Pancreas (tissue), 10 donors: ENCODE data around the gene CDC42BPB. TPM values are rescaled to one million over a fixed set of nuclear protein-coding genes. Genes with fewer than 3 reads are reported as not detected.

Experiments
- ATAC-seq, 4 donors: fragments of 200-7000 bp; cut with Tn5 transposase; one replicate each; pipeline versions ENCODE4 v1.8.0 to v1.9.1; 2020; ENCODE audit warnings: mild to moderate bottlenecking in 4 of 4, moderate library complexity in 4 of 4
- DNase-seq, 6 donors: peaks; one replicate each; pipeline ENCODE4 v3.0.0-alpha.2; 2020
- FAIRE-seq: peaks from 2 replicates; lab custom pipeline; 2012; peaks lifted over from hg19 to GRCh38; lab: Jason Lieb, UNC
- H3K27ac ChIP-seq, 4 donors: fragments of 200-600 bp; sonication (generic); 1 replicate in 3 of 4; 2 replicates in 1 of 4; pipeline versions ENCODE4 v1.5.0 to v1.8.0; 2020
- H3K27me3 ChIP-seq, 4 donors: fragments of 200-600 bp; one replicate each; pipeline ENCODE4 v1.8.0; 2021
- H3K36me3 ChIP-seq, 3 donors: fragments of 200-600 bp; sonication (generic) in 1 of 3; one replicate each; pipeline versions ENCODE4 v1.5.0 to v1.8.0; 2020 to 2021
- H3K4me1 ChIP-seq, 3 donors: fragments of 200-600 bp; one replicate each; pipeline ENCODE4 v1.8.0; 2021
- H3K4me3 ChIP-seq, 4 donors: fragments of 200-600 bp; sonication (generic) in 2 of 4; one replicate each; pipeline versions ENCODE4 v1.5.0 to v1.8.0; 2020 to 2021
- H3K9me3 ChIP-seq, 4 donors: fragments of 200-600 bp; one replicate each; pipeline ENCODE4 v1.8.0; 2021
- WGBS, 2 donors: extraction: QIAGEN DNeasy Blood & Tissue Kit; methylation state at CpG; one replicate each; pipeline ENCODE4 v1.1.7; 2013; 5-methylcytosine and 5-hydroxymethylcytosine counted together
- intact Hi-C, 3 donors: fragments of 100-400 bp; cut with DNase I; formaldehyde crosslinking; loops; one replicate each; pipeline versions ENCODE4 v1.11.1 to v1.14.2; 2022
- polyA plus RNA-seq, 2 donors: library from polyadenylated mRNA; stranded (reverse); fragments of 200-250 nt; gene quantifications; one replicate each; pipeline ENCODE4 v1.2.3, GENCODE V29; 2013
- total RNA-seq, 6 donors: library from RNA; stranded (reverse); fragmentation: NEBNext Ultra II Directional in 4 of 6; extraction: Animal tissue kit (Norgen Biotek cat#: 25700) in 4 of 6; gene quantifications; one replicate each; pipeline versions ENCODE4 v1.2.1 to v1.2.4, GENCODE V29; 2021 to 2023
- TF ChIP-seq, protein P1 (sequence below), 4 donors: fragments of 200-600 bp; sonication (generic) in 3 of 4; IDR thresholded peaks; one replicate each; pipeline versions ENCODE4 v1.5.0 to v1.8.0; 2021; ENCODE audit warnings: antibody characterized with exemption in 4 of 4
- donor health status: healthy with polysubstance abuse.
- donor health status: DM: no; HTN: no; CAD: no; lungs with moderate emphysema.
- donor health status: DM: no; HTN: no; CAD: no.
- donor health status: control.
- donor health status: control.
- donor health status: Bipolar disorder and iron deficiency.
- donor health status: DM: yes; HTN: yes; CAD: no.
- donor health status: DM: no; HTN: no; CAD: no.
- donor health status: DM: no; HTN: no; CAD: no.
- donor health status: DM: yes; HTN: yes; CAD: no.

CDC42BPB gene
- total and polyA plus RNA-seq, 8 donors, result 27.2 to 45.5 (median 32.7) TPM

DNA sequence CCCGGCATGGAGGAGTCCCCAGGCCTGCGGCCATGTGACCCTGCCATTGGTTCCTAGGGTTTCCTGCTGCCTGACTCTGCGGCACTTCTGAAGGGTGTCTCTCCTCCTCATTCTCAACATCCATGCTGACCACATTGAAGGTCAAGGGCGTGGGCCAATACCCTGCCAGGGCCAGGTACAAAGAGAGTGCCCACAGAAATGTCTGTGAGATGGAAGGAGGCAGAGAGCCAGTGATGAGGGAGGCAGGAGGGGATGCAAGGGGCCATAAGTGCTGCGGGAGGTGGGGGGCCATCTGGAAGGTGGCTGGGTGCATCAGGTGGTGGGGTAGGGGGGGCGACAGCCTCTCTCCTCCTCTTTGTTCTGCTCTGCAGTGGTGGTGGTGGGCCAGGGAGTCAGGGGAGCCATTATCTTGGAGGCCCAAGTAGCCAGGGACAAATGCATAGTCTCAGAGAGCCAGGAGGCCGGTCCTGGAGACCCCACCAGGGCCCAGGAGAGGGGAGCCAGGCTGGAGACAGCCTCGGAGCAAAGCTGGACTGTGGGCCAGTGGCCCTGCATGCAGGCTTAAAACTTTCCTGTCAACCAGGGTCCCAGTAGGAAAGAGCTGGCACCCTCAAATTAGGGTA, 13.0 kb upstream of the CDC42BPB start:
- 72 to 73% methylated on average over 8 of the region's 8 CpGs for WGBS, 2 donors

DNA sequence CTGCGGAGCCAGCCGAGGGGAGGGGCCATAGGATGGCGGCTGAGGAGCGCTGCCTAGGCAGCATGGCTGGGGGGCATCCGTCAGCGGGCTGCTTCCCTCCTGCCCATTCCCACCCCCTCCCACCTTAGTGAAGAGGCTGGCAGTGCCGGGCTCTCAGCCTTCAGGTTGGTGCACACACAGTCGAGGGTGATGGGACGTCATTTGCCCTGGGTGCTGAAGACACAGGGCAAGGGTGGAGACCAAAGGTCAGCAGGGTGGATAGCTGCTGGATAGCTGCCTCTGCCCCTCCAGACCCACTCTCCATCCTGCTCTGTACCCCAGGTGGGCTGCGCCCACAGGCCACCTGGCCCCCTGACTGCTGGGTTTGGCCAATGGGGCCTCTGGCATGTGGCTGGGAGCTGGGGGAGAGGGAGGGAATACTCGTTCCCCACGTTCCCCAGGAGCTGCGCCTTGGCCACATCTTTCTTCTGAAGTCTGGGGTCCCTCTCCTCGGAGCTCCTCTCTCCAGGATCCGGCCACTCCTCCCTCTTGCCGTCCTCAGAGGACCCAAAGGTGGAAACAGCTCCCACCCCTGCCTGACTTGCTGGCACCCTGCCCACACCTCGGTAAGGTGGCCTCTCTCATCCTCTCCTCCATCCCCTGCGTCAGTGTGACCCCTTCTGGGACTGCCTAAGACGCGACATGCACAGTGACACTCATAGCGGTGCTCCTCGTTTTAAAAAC, 11.2 kb upstream of the CDC42BPB start:
- no peaks in the 10 kb centered on the region for H3K4me1 ChIP-seq
- 64 to 73% methylated on average over 19 to 22 of the region's 22 CpGs for WGBS, 2 donors
- H3K4me3 ChIP-seq, result no peak overlapping the region
- TF ChIP-seq, protein P1, sequence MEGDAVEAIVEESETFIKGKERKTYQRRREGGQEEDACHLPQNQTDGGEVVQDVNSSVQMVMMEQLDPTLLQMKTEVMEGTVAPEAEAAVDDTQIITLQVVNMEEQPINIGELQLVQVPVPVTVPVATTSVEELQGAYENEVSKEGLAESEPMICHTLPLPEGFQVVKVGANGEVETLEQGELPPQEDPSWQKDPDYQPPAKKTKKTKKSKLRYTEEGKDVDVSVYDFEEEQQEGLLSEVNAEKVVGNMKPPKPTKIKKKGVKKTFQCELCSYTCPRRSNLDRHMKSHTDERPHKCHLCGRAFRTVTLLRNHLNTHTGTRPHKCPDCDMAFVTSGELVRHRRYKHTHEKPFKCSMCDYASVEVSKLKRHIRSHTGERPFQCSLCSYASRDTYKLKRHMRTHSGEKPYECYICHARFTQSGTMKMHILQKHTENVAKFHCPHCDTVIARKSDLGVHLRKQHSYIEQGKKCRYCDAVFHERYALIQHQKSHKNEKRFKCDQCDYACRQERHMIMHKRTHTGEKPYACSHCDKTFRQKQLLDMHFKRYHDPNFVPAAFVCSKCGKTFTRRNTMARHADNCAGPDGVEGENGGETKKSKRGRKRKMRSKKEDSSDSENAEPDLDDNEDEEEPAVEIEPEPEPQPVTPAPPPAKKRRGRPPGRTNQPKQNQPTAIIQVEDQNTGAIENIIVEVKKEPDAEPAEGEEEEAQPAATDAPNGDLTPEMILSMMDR (IDR thresholded peaks at IDR 0.05), result no peak
- no peaks in the 10 kb centered on the region for H3K36me3 ChIP-seq
- H3K9me3 ChIP-seq, result no peaks in the 10 kb centered on the region
- H3K27me3 ChIP-seq, result no peaks in the 10 kb centered on the region
- intact Hi-C loops, result no loop called here
- DNase-seq (peak in 1 of 6 donors; percentile 53), ATAC-seq (no peak), FAIRE-seq (no peak)
- H3K27ac ChIP-seq, result no peak overlapping the region

More for the DNA sequence above, 13.0 kb upstream of the CDC42BPB start:
- no peaks in the 10 kb centered on the region for H3K9me3 ChIP-seq
- peaks cover 0 to 8% (median 0%) of the 10 kb centered on the region in 3 donors for H3K4me1 ChIP-seq
- FAIRE-seq (no peak), DNase-seq (peak in 1 of 6 donors; percentile 39), ATAC-seq (no peak)
- no peak overlapping the region for H3K4me3 ChIP-seq
- TF ChIP-seq, protein P1 (IDR thresholded peaks at IDR 0.05), result no peak
- no peak overlapping the region for H3K27ac ChIP-seq
- intact Hi-C loops, result no loop called here
- H3K27me3 ChIP-seq, result no peaks in the 10 kb centered on the region
- H3K36me3 ChIP-seq, result no peaks in the 10 kb centered on the region

DNA sequence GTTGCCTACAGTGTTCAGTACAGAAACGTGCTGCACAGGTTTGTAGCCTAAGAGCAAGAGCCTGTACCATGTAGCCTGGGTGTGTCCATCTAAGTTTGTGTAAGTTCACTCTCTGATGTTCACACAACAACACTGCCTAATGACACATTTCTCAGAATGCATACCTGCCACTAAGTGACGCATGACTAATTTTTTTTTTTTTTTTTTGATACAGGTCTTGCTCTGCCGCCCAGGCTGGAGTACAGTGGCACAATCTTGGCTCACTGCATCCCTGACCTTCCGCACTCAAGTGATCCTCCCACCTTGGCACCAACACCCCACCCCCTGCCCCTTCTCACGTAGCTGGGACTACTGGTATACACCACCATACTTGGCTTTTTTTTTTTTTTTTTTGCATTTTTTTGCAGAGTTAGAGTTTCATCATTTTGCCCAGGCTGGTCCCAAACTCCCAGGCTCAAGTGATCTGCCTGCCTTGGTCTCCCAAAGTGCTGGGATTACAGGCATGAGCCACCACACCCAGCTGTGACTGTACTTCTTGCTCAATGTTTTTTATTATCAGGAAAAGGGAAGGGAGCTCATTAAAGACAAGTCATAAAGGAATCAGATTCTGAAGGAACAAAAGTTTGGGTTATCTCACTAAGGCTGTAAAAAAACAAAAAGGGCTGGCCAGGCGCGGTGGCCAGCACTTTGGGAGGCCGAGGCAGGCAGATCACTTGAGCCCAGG, 10.0 kb upstream of the CDC42BPB start:
- H3K27ac ChIP-seq, result no peak overlapping the region
- H3K4me1 ChIP-seq, result no peaks in the 10 kb centered on the region
- H3K4me3 ChIP-seq, result no peak overlapping the region
- no peak for FAIRE-seq
- TF ChIP-seq, protein P1 (IDR thresholded peaks at IDR 0.05), result no peak
- H3K9me3 ChIP-seq, result no peaks in the 10 kb centered on the region
- no peaks in the 10 kb centered on the region for H3K27me3 ChIP-seq
- H3K36me3 ChIP-seq, result no peaks in the 10 kb centered on the region
- DNase-seq, result no peak
- 59 to 70% methylated on average over 8 of the region's 8 CpGs for WGBS, 2 donors
- peak in 3 of 4 donors; percentile 30 to 62 (median 39) for ATAC-seq
- intact Hi-C loops, result no loop called here

DNA sequence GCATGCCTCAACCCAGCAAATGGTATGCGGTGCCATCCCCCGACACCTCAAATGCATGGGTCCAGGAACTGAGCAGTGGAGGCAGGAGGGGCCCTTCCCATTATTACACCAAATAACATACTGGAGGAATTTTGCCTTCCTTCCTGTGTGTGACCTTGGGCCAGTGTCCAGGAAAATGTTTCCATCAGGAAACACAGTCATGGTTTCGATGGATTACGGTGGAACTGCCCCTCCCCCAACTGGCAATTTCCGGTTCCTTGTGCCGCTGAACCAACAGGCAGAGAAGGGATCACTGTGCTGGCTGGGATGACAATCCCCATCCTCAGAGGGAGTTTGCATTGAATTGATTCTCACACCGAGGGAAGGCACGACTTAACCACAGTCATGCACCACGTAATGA, 9.1 kb upstream of the CDC42BPB start:
- intact Hi-C loops, result no loop called here
- no peaks in the 10 kb centered on the region for H3K36me3 ChIP-seq
- no peaks in the 10 kb centered on the region for H3K27me3 ChIP-seq
- no peak overlapping the region for H3K27ac ChIP-seq
- H3K9me3 ChIP-seq, result no peaks in the 10 kb centered on the region
- ATAC-seq (peak in 2 of 4 donors; percentile 6 to 24), DNase-seq (no peak), FAIRE-seq (no peak)
- no peak overlapping the region for H3K4me3 ChIP-seq
- WGBS, 2 donors, result 58 to 59% methylated on average over 9 of the region's 9 CpGs
- H3K4me1 ChIP-seq, result no peaks in the 10 kb centered on the region
- TF ChIP-seq, protein P1 (IDR thresholded peaks at IDR 0.05), result no peak
